GM18873 (cell line): ENCODE data around the gene GLT1D1.

Experiments
- ATAC-seq: cut with Tn5 transposase; IDR thresholded peaks from one replicate; pipeline ENCODE4 v1.9.1; 2021; ENCODE audit warnings: mild to moderate bottlenecking, moderate library complexity, moderate number of reproducible peaks; ENCODE audit not compliant: unreplicated experiment, low FRiP score

GLT1D1 gene

DNA sequence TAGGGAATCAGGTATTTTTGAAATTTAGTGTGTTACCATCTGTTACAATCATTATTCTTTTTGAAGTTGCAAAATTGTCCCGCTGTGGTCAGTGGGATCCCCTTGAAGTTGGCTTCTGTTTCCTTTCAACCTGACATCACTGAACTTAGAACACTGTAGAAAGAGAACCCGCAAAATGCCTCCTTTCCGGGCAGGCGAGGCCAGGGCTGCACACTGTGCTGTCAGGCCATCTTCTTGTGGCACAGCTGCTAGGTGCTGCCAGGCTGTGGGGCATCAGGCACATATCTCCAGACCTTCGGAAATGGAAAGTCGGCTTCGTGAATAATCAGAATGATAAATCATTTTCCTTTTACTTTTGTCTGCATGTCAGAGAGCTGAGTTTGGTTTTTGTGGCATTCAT is 103.5 kb downstream of the GLT1D1 start:
- ATAC-seq: no peak

DNA sequence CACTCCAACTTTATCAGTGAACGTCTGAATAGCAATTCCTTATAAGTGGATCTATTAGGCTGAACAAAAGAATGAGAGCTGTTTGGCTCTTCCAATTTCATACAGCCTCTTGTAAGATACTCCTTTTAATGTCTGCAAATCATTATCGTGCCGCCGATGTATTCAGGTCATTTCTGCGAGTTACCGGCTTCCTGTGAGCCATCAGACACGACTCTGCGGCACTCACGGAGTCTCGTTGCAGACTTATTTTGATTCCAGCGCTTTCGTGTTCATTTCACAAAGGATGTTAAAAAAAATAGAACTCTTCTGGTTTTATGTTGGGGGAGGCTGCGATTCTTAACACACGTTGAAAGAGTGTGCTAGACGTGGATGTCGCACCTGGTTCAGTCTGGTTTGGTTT is 106.6 kb downstream of the GLT1D1 start:
- no peak for ATAC-seq

DNA sequence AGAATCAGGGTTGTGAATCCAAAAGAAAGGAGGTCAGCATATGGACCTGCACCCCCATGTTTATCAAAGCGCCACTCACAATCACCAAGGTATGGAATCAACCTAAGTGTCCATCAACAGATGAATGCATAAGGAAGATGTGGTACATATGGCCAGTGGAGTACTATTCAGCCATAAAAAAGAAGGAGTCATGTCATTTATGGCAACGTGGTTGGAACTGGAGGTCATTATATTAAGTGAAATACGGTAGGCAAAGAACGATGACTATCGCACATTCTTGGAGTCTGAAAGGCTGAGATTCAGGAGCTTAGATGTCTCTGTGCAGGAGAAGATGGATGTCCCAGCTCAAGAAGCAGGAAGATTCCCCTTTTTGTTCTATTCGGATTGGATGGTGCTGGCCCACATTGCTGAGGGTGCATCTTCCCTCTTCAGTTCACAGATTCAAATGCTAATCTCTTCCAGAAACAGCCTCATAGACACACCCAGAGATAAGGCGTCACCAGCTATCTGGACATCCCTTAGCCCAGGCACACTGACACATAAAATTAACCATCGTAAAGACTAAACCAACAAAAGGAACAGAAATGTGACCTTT is 108.1 kb downstream of the GLT1D1 start:
- ATAC-seq: no peak

DNA sequence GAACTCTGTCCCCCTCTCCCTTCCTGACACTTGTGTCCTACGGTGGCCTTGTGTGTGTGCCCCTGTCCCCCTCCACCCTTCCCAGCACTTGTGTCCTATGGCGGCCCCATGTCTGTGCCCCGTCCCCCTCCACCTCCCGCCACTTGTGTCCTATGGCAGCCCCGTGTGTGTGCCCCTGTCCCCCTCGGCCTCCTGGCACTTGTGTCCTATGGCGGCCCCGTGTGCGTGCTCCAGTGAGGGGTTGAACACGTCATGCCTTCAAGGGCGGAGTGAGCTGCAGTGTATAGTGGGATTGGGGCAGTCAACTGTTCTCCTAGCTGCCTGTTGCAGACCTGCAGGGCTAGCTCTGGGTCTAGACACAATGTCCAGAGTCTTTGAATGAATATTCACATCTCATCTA is 108.7 kb downstream of the GLT1D1 start:
- no peak for ATAC-seq

DNA sequence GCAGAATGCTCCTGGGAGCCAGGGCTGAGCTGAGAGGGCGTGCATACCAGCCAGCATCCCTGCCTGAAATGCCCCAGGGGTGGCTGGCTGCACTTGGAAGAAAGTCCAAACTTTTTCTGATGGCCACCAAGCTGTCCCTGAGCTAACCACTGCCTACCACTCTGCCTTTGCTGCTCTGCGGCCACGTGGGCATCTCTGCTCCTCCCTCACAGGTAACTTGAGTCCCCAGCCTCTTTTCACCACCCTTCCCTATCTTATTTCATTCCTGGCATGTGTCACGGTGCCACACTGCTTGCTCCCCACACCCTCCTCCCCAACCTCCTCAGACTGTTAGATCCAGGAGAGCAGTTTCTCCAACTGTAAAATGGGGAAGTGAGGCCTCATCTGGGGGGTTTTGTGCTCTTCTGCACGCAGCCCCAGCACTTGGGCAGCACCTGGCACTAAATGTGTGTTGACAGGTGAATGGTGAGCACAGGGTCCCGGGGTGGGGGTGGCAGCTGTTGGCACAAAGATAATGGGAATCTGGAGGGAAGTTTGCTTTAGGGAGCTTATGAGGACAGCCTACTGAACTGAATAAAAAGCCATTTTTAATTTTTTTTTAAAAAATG is 113.0 kb downstream of the GLT1D1 start:
- ATAC-seq: no peak

DNA sequence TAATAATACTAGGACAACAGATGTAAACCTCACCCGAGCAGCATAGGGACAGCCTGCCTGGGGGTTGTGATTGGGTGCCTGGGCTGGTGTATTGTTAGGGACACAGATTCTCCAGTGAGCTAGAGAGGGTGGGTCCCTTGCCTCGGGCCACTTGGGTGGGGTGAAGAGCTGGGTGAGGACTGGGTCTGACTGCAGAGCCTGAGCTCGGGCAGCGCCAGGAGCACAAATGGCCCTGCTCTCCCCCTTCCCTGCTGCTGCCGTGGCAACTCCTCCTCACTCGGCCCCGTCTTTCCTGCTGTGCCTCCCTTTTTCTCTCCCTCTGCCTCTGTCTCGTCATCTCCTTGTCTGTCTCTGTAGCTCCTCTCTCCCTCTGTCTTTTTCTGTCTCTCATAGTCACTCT is 115.4 kb downstream of the GLT1D1 start:
- no peak for ATAC-seq

DNA sequence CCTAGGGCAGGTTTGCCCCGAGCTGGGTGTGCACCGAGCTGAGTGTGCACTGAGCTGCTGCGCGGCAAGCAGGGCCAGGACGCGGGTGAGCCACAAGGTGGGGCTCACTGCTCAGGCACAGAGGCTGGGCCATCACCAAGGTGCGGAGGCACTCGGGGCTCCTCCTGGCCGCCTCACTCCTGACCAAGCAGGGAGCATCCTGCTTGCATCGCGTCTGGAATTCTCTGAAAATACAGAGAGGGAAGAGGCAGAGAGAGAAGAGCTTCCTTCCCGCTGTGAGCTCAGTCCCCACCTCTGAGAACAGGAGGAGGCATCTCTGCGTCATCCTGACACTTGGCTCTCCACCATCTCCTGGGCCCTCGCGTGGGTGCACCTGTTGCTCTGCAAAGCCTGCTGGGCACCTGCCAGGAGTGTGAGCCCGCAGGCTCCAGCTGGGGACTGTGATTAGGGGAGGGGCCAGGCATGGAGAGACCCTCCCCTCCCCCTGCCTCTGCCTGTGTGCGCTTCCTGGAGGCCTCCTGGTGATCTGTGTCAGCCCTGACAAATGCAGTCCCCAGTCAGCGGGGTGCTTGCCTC is 116.3 kb downstream of the GLT1D1 start:
- ATAC-seq: no peak

DNA sequence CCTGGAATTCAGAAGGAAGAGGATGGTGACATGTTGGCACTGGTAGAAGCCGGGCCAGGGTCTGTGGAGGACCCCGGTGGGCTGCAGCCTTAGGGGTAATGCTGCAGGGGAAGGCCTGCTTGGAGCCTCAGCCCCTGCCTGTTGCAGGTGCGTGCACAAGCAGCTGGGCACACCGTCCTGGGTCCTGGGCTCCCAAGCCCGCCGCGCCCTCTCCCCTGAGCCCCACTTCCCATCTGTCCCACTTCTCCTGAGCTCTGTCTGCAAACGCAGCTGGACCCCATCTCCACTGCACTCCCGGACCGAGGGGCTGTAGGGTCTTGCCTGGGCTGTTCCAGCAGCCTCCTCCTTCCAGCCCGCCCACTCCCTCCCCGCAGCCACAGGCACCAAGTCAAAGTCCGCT is 116.8 kb downstream of the GLT1D1 start:
- ATAC-seq: no peak

DNA sequence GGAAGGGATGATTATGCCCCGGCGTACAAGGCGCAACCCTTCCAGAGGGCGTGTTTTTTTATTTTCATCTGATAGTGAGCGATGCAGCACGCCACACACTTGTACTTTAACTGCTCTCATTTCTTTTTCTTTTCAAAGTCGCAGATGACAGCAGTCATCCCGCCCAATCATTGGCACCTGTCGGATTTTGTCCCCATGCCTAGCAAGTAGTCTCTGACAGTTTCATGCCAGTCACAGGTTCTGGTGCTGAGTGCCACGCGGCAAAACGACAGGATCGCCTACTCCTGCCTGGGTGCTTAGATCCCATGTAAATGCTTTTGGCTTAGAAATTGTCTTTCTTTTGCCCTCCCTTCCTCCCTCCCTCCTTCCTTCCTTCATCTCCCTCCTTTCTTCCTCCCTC is 117.7 kb downstream of the GLT1D1 start:
- ATAC-seq: no peak

DNA sequence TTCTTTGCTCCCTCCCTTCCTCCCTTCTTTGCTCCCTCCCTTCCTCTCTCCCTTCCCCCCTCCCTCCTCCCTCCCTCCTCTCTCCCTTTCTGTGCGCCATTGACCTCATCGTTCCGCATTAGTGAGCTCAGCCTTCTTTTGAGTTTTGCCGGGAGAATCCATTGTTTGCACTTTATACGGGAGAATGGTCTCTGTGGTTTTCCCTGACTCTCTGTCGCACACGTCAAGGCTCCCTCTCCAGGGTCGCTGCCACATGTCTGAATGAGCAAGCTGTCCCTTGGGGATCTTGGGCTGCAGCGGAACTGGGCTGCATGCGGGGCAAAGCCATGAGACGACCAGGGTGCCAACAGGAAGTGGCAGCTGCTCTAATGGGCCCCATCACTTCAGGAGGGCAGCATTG is 118.5 kb downstream of the GLT1D1 start:
- no peak for ATAC-seq

DNA sequence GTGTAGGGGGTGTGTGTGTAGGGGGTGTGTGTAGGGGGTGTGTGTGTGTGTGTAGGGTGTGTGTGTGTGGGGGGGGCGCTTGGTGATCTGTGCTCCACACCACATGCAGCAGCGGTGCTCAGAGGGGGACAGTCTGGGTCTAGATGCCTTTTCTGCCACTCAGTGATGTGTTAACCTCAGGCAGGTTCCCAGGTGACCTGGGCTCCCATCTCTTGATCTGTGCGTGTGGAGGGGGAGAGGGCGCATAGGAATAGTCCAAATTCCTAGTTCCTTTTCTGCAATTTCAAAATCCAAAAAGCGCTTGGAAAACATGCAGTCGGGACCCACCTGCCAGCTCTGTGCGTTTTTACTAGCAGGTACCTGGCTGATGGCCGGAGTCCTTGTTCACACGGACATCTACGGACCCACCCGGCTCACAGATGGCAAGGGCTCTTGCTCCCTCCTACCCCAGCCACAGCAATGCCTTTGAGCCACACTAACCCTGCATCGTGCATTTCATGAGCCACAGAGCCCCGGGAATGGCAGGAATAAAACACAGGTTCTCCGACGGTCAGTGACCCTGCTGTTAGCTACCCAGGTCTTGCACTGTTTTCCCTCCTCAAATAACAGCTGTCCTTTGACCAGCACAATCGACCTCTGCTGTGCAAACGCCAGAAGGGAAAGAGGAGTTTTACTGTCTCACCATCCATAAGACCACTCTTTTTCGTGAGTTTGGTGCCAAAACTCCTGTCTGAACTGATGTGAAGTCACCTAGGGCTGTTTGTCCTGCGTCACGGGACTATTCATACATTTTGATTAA is 120.8 kb downstream of the GLT1D1 start:
- no peak for ATAC-seq

DNA sequence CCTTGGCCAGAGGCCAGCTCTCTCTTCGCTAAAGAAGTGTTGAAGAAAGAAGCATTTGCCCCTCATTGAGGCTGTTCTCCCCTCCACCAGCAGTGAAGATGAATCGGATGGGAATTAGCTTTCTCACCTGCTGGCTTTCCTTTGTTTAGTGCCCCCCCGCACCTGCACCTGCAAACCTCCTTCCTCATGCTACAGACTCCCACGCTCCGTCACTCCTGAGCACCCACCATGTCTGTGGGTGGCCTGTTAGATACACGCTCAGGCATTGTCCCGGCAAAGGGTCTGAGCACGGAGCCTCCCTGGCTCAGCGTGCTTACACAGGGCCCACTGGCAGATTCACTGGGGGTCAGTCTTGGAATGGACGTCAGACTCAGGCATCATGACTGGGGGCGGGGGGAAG is 121.6 kb downstream of the GLT1D1 start:
- no peak for ATAC-seq

DNA sequence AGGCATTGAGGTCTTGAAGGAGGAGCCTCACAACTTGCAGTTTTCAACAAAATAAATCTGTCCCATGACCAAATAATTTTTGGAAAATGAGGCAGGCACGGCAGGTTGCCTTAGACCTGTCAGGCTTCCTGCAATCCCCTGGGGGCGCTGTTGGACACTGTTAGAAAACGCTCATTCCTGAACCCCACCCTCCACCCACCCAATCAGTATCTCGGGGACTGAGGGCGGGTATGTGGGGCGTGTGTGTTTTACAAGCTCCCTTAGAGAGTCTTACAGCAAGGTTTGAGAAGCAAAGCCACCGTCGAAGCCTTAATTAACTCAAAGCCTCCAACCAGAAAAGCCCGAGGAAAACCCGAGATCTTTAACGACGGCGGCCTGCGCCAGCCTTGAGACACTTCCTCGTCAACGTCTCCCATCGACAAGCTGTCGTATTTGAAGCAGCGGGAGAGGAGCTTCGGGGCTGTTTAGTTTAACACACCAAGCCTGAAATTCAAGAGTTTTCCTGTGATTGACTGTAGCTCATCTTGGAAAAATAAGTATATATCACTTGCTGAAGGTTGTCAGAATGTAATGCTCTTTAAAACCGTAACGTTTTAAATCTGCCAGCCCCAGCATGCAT is 123.0 kb downstream of the GLT1D1 start:
- ATAC-seq: no peak

DNA sequence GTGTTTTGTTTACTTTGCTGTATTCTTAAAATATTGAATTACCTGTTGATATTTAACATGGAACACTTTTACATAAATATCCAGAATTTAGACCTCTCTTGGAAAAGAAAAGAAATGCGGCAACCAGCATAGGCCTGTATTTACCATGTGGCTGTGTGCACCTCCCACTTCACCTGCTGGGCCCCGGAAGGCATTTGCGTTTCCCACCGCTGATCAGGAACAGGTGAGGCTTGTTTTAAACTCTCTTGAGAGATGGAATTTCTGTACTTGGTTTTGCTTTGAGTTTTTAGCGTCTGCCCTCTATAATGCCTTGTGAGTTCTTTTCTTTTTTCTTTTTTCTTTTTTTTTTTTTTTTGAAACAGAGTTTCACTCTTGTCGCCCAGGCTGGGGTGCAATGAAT is 124.2 kb downstream of the GLT1D1 start:
- ATAC-seq: no peak

DNA sequence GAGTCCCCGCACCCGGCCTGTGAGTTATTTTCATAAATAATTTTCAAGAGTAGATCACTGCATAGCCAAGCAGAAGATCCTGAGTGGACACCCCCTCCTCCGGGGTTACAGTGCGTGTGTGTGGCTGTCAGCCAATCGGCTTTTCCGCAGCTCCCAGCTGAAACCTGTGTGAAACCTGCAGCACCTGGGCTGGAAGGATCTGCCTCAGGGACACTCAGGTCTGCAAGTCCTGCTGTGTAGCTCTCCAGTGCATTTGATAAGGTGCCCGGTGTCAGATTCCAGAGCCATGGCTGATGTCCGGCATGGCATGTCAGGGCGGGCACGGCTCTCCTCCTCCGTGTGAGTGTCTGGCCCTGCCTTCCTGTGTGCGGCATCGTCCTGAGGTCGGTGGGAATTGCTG is 124.8 kb downstream of the GLT1D1 start:
- no peak for ATAC-seq

DNA sequence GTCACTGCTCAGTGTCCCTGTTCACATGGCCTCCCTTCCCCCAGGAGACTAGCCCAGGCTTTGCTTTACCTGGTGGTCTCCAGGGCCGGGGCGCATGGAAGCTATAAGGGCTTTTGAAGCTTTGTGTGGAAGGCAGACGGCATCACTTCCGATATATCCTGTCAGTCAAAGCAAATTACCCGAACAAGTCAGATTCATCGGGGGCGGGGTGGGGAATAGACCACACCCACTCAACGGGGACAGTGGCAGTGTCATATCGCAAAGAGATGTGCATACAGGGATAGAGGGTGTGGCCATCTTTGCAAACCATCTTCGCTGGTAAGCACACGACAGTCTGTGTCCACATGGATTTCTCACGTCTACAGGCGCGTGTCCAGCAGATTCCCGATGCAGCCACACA is 127.3 kb downstream of the GLT1D1 start:
- no peak for ATAC-seq

DNA sequence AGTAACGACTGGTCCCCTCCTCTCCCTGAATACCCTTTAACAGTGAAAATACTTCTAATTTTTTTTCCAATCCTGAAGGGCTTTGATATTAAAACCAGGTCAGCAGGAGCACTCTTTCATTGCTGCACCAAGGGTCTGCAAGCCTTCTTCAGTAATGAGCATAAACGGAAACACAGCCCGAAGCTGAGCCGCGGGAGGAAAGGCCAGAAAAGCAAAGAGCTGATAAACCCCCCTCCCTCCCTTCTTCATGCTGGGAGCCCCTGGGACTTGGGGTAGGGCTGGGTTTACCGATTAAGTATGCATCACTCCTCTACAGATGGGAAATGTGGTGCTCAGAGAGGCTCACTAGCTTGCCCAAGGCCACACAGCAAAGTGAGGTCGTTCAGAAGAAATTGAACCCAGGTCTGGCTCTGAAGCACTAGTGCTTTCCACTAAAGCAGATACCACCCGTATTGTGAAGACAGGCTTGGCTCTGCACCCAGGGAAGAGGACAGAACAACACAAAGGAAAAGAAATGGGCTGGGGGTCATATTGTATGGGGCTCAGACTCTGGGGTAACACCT is 128.8 kb downstream of the GLT1D1 start:
- ATAC-seq: no peak

DNA sequence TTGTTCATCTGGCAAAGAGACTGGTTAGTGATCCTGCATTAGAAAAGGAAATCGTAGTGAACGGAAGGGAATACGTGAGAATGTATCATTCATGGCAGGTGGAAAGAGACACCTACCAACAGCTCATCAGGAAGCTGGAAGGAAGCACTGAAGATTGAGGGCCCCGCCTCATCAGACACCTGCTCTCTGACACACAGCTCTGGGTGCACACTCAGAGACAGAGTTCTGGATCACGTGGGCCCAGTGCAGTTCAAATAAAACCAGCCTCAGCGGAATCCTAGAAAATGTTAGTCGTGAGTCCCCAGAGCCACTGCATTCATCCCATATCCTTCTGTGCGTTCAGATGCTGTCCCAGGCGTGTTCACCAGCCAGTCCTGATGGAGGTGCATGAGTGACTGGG is 129.7 kb downstream of the GLT1D1 start:
- ATAC-seq: no peak

DNA sequence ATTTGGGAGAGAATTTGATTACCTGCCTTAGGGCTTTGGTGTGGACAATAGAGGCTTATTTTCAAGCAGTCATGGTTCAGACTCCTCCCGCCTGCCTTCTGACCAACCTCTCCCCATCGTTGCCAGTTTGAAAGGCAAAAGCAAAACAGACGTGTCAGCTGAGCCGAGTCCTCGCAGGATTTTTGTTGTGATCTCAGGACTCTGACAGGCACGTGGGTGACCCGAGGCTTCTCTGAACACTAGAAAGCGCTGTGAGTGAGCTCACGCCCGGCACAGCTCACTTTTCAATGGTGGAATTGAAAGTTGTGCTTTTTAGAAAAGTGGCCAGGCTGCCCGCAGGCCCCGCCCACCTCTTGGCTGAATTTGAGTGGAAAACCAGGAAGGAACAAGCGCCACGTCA is 130.1 kb downstream of the GLT1D1 start:
- ATAC-seq: no peak

DNA sequence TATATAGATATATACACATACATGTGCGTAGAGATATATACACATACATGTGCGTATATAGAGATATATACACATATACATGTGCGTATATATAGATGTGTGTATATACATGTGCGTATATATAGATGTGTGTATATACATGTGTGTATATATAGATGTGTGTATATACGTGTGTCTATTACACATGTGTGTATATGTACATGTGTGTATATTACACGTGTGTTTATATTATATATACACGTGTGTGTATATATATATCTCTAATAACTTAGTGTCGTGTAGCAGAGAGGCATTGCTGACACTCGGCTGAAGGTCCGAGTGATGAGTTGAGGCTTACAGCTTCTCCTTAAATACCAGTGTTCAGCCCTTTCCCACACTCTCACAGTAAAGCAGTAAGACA is 133.7 kb downstream of the GLT1D1 start:
- no peak for ATAC-seq

DNA sequence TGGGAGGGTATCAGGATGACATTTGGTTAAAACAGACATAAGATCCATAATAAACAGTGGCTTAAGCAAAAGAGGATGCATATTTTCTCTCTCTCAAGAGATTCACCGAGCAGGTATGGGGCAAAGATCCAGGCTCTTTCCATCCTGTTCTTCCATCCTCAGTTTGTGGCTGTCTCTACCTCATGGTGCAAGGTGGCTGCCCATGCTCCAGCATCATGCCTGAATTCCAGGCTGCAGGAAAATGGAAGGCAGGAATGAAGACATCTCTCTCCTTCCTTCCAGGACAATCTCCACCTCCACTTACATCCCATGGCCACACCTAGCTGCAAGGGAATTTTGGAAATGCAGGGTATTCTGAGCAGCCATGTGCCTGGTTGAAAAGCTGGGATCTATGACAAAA is 136.0 kb downstream of the GLT1D1 start:
- ATAC-seq: no peak
